ENCODE results near the gene OSR1.
A peak's percentile ranks its signal among the peaks of the same experiment; 100 is the strongest.
"Not testable (repeated sequence)": the region's sequence is repeated elsewhere in the genome, so short reads cannot be mapped to it uniquely, and the experiment has no call there.

Gene OSR1

DNA sequence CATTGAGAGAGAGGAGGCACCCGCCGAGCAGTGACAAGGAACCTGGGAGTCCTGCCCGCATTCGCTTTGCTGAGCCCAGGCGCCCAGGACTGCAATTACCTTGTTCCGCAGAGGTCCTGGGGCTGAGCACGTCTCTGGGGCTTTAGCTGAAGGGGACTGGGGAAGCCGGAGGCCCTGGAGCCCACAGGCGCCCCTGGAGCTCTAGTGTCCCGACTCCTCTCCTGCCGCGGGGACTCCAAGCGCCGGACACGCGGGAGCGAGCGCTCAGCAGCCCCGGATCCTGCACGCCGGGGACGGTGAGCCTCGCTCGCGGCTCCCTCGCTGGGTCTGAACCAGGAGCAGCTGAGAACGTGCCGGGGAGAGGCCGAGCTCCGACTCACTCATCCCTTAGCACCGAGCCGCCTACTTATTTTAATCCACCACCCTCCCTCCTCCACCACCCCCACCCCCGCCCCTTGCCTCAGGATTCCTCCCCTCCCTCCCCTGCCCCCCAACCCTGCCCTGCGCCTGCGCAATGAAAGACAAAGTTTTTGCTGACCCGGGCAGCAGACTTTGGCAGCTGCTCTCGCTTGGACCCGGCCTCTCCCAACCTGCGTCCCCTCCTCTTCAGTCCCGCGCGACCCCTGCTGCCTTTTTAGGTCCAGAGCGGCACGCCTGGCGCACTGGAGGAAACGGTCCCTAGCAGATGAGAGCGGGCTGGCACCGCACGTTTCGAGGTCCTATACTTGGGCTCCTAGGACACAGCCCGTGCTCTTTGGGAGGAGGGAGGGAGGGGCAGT, at the start of gene OSR1:
Gene OSR1 (minus strand): TSS at position 382 of the 779 bp plus-strand sequence. CDS start 4,818 bp downstream, outside the sequence.
- DNase-seq (ENCODE audit: low read depth), result peak; percentile 6

DNA sequence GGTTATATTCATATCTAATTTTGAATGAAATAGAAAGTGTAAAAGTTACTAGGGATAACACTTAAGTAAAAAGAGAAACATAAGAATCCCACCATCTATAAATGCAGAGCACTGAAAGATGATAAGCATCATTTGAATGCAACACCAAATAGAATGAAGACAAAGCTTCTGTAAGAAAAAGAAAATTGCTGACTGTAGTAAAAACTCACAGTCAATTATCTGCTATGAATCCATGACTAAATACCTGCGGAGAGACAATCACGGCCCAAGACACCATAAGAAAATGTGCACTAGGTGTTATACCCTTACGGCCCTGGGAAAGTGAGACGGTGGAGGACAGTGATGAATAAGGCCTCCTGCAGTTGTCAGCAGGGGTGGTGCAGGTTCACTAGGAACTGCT, 45.4 kb upstream of the OSR1 start:
- DNase-seq (ENCODE audit: low read depth), result no peak

DNA sequence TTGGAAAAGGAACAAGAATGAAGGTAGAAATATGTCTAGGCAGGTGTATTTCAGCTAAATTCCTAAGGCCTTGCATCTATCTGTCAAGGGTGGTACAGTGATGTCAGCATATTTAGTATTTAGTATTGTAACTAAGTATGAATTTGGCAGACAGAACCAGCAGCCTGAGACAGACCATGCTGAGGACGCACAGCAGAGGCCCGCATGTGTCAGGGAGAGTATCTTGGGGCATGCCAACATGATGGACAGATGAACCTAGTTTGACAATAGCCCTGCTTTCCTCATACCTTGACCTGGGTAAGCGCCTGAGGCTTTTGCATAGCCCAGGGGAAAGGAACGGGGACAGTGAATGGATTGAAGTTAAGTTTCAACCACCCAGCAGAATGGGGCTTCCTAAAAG, 33.8 kb upstream of the OSR1 start:
- DNase-seq (ENCODE audit: low read depth), result no peak

DNA sequence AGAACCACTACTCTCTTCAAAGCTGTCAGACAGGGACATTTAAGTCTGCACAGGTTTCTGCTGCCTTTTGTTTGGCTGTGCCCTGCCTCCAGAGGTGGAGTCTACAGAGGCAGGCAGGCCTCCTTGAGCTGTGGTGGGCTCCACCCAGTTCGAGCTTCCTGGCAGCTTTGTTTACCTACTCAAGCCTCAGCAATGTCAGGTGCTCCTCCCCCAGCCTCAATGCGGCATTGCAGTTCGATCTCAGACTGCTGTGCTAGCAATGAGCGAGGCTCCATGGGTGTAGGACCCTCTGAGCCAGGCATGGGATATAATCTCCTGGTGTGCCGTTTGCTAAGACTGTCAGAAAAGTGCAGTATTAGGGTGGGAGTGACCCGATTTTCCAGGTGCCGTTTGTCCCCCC, 31.0 kb upstream of the OSR1 start:
- not testable (repeated sequence) for DNase-seq (ENCODE audit: low read depth)

DNA sequence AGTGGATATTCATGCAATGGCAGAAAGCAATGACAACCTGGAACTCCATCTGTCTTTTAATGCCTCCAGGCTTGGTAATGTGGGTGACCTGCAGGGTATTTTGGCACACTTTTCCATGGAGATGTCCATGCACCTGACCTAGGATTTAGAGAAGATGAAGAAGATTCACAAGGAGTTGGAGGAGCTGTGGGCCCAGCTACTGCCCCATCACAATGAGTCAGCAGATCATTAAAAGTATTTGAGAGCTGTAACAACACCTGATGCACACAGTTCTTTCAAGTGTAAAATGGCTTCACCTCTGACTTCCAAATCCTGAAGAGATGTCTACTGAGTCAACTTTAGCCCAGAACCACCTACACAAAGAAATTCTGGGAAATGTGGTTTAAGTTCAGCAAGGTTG, 22.1 kb upstream of the OSR1 start:
- DNase-seq (ENCODE audit: low read depth), result no peak

DNA sequence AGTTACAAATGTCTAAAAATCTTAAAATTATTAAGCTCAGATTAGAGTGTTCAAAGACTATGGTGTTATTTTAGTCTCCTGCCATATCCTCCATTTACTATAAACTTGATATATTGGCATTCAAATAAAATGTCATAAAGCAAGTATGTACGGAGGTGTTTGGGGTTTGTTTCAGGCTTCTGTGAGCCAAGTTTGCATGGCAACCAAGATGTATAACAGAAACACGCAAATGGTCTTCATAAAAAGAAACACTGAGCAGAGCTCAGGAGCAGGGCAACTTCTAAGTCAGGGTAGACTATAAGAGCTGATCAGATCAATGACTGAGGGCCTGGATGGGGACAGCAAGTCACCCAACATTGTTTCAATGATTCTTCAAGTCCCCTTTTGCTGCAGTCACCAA, 20.5 kb upstream of the OSR1 start:
- no peak for DNase-seq (ENCODE audit: low read depth)

DNA sequence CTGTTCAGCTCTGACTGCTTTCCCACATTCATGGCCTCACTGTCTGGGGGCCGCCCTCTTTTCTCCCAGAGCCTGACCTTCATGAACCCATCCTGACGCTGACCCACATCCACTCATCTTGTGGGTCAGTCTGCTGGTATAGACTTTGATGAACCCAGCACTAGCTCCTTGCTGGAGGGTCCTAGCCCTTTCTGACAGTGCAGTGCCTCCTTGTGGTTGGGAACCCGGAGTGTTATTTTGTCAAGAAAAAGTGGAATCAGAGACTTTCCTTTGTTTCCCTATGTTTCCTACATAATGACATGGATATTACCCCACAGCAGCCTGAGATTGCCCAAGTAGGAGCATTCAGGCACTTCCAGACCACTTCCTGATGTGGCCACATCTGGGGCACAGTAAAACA, 19.3 kb upstream of the OSR1 start:
- DNase-seq (ENCODE audit: low read depth), result no peak

DNA sequence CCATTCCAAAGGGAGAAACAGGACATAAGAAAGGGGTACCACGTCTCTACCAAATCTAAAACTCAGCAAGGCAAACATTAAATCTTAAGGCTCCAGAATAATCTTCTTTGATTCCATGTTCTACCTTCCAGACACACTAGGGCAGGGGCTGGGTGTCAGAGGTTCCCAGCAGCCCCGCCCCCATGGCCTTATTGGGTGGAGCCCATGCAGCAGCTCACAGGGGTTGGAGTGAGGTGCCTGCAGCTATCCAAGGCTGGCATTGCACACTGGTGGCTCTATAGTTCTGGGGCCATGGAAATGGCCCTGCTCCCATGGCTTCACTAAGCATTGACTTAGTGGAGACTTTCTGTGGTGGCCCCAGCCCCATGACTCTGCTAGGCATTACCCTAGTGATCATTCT, 14.9 kb upstream of the OSR1 start:
- no peak for DNase-seq (ENCODE audit: low read depth)

DNA sequence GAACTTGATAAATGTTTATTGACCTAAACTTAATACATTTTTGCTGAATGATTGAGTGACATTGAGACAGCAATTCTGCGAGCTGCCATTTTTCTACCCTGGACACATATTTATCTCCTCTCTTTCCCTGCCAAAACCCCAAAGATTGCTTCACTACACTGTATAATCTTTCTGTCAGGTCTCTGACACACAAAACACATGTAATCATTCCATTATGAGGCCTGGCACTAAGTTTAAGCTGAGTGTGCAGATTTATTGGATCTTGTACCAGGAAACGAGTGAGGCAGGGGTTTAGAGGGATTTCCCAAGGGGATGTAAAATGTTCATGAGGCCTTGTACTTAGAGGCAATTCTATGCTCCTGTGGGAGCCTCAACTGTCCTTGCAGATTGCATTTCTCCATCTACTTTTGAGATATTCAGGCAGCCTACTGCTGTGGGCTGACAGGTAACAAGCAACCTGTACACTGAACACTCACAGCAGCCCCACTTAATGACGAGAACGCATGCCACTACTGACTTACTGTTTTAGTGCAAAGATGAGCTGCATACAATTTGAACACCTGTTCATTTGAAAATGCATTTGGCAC, 13.7 kb upstream of the OSR1 start:
- no peak for DNase-seq (ENCODE audit: low read depth)

DNA sequence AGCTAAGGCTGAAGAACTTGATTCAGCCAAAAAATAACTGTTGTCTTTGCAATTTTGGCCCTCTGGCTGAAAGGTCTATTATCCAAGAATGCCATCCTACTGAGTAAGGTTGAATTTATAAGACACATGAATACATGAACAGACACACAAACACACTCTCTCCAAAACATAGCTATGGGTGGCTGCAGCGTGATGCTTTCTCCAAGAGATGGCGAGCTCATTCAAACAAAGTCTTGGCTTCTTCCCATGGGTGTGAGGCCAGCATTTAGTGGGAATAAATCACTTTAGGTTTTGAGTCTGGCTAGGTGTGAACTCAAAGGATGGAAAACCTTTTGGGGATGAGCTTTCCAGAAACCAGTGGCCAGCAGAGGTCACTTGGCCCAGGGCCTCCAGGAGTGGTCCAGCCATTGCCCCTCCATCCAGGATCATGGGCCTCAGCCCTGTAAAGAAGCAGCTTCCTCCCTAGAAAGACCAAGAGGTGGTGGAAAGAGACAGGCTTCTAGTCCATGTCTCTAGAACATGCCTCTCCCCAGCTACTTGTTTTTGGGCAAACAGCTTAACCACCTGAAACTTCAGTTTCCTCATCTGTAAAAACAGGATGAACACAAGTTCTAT, 11.0 kb upstream of the OSR1 start:
- DNase-seq (ENCODE audit: low read depth), result peak; percentile 19

DNA sequence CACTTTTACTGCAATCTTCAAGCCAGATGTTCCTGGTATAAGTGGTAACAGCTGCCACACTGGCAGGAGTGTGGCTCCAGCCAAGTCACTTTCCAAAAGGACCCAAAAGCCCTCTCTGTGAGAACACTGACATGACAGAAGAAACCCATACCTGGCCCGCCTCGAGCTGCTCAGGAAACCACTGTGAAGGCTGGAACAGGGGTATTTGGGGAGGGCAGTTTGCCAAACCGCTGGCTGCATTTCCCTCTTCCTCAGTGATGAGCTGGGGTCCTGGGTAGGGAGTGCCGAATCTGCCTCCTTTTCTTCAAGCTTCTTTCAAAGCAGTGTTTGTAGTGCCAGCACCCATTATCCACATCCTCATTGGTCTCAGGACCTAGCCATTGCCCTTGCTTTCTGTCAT, 10.3 kb upstream of the OSR1 start:
- DNase-seq (ENCODE audit: low read depth), result no peak

DNA sequence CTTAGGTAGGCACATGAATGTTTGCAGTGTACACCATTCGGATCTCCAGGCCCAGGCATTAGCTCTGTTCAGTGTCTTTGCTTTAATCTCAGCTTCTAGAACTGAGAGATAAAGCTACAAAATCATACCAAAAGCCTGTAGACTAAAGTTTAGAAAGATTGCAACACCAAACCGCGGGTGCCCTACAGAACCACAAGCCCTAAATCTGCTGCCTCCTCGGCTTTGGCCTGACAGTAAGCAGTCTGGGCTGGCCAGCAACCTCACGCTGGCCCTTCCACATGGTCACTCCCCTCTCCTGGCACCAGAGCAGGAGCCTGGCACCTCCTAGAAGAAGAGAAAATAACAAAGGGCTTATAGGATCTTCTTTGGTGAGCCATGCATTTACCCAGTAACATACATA, 8.9 kb upstream of the OSR1 start:
- no peak for DNase-seq (ENCODE audit: low read depth)

DNA sequence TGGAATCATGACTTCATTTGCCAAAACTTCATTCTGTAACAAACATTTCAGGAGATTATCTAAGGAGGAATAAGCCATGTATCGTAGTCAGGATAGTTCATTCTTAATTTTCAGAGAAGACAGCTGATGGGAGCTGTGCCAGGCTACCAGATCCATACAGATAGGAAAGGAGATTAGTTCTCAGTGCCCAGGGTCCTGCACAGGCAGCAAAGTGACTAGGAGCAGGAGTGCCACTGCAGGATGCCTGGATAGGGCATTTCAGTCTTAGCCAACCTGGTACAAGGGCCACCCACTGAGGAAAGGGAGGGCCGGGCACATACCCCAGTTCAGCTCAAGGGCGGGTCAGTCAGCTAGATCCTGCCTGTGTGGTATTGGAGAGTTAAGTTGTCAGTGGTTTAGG, 6.7 kb upstream of the OSR1 start:
- no peak for DNase-seq (ENCODE audit: low read depth)

DNA sequence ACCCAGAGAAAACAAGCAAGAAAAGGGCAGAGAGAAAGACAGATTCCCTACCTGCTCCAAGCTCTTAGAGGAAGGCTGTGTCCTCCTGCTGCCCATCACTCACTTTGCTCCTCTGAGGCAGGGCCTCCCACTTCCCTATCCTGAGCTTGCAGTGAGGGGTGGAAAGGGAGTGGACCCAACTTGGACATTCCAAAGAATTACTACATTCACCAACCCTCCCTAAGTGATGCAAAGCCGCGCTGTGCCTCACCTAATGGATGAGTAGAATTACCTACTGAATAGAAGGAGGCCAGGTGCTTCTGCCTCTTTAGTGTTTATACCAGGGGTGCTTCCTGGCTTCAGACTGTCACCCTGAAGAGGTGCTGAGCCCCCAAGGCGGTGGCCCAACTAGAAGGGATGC, 5.6 kb upstream of the OSR1 start:
- DNase-seq (ENCODE audit: low read depth), result no peak

DNA sequence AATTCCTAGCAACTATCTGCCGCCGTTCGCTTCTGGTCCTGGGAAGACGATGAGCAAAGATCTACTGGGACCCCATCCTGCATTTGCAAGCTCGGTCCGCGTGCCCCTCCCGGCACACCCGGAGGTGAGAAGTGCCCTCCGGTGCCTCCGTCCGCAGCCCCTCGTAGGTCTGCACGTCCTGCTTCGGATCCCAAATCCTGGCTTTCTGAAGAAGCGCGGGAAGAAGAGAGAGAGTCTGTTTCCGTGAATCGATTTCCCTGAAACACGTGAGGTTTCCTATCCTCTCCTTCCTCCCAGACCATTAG, 5.0 kb upstream of the OSR1 start:
- no peak for DNase-seq (ENCODE audit: low read depth)

DNA sequence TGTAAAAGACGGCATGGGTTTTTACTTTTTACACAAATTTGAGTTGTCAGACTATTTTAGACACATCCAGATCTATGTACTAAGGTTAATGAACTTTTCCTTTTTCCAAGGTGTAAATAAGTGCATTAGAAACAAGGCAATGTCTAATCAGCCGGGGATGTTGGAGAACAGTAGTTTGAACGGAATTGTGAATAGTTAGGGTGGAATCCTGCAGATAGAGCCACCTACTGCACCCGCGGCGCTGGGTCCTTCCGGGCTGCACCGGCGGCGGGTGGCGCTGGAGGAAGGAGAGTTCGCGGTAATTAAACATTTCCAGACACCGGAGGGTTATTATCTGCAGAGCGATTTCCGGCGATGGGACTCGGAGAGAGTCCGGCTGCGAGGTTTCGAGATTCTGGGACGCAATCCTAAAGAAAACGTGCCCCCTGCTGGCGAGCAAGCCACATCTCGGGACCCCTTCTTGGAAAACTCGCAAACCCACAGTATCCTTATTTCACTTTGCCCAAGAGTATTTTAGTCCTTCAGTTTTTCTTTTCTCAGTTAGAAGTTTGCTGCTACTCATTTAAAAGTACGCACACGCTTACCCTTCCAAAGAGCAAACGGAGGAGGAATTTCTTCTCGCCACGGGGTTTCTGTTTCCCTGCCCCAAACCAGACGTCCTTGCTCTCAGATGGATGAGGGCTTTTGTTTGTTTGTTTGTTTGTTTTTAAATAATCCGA, 4.5 kb upstream of the OSR1 start:
- DNase-seq (ENCODE audit: low read depth), result peak; percentile 72

DNA sequence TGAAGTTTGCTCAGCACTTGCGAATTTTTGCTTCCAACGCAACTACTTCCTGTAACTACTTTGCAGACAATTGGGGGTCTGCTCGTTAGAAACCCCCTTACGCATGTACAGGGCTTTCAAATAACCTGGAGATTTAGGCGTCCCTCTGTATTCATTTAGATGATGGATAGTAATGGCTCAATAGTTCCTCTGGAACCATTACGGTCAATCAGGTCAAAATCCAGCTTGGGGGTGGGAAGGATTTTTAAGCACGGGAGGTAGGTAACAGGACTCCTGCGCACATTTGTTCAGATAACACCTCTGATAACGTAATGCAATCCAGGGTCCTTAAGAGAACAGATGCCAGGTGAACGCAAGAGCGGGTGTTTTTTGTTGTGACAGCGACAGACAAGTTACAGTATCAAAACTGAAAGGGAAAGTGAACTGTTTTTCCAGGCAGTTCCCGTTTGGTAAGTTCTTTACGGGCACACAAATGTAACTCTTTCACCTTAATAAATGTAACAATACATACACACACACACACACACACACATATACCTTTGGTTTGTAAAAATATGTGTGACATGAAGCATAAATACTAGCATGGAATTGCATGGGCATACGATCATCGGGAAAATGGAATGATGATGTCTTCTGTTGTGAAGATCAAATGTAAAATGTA, 3.8 kb upstream of the OSR1 start:
- DNase-seq (ENCODE audit: low read depth), result peak; percentile 26

DNA sequence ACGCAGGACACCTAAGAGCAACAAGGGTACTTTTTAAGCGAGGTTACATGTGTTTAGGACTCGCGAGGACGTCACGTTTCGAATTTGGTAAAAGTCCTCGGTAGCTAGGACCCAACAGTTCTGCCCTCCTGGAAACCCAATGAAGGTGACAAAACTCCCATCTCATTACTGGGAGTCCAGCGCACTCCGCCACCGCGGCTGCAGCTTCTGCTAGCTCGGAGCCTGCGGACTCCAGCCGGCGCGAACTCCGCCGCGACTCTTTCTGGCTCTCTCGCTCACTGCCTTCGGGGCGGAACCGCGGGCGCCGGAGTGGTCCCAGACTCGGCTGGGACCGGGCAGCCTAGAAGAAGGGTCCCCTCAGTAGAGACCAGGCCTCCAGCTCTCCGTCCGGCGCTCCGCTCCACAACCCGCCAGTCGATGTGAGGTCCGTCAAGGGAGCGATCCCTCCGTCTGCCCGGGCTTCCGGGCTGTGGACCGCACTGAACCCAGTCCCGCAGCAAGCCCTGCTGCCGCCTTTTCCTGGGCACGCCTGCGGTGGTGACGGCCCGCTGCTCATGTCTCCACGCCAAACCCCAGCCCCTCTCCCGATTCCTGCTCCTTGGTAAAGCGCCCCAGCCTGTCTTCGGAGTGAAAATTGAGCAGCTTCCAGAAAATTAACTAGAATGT, 3.0 kb upstream of the OSR1 start:
- DNase-seq (ENCODE audit: low read depth), result no peak

DNA sequence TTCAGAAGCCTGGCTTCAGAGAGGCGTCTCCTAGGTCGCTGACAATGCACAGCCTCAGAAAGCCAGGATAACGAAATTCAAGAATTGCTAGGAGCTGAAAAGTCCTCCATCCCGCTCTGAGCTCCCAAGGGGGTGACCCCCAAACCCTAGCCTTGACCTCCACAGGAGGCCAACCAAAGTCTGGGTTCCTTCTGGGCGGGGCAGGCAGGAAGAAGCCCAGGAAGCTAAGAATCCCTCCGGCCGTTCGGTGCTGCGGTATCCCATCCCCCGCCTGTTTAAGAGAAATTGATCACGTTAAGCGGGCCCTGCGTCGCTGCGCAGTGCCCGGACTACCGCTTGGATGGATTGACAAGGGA, 2.5 kb upstream of the OSR1 start:
- no peak for DNase-seq (ENCODE audit: low read depth)

DNA sequence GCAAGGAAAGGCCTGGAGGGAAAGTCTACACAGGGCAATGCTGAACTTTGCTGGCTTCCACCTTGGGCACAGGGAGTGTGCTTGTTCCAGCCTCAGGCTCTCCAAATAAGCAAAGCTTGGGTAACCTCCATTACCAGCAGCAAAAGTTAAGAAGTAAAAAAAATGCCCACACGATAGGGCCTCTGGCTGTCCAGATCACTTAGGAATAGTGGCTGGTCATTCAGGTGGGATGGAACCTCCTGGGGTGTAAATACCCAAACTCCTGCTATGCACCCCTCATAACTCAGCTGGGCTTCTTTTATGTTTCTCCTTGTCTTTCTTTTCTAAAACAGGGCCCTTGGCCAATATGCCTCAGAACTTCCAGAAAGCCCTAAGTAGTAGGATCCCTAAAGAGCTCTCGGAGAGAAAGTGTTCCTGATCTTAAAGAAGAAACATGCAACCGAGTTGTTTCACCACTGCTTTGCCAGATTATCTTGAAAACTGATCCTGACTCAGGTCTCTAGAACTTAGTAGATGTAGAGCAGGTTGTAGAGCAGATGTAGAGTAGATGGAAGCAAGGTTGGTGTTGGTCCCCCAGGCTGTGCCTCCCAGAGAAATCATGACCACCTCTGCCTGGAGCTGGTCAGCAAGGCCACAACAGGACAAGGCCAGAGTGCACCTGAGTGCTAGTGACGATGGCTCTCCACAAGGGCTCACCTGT, 2.0 kb upstream of the OSR1 start:
- DNase-seq (ENCODE audit: low read depth), result no peak

DNA sequence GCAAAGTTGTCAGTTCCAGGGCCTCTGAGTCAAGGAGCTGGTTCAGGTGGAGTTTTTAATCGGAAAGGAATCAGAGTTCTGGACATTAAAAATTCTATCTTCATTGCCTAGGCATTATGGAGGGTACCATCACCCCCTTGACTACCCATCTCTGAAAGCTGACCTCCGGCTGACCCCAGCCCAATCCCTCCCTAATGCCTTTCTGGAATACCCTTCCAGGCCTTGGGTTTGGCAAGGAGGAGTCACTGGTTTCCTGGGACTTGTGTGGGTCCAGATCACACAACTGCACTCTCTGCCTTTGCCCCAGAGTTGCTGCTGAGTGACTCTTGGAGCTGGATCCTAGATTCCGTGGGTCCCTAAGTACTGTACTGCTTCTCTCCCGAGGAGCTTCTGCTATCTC, 1.0 kb upstream of the OSR1 start:
- DNase-seq (ENCODE audit: low read depth), result no peak

DNA sequence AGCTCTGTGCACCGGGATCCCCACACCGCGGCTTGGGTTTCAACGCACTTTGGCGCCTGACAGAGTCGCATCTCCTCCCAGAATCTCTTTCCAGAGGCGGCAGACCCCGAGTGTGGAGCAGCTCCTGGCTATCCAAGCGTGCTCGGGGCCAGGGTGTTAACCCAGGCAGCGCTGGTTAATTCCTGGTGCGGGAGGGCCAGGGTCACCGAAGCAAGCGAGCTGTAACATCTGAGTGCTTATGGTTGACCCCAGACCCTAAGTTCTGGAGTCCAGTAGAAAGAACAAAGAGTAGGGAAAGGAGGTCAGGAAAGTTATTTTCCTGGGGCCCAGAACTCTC, 566 bp upstream of the OSR1 start:
- DNase-seq (ENCODE audit: low read depth), result no peak
